HG02763 (cell line): ENCODE measurements around the gene RASGRF1.

ENCODE experiments used
- ATAC-seq: cut with Tn5 transposase; IDR thresholded peaks from one replicate; pipeline ENCODE4 v1.9.1; 2021; ENCODE audit warnings: mild to moderate bottlenecking, moderate library complexity; ENCODE audit not compliant: unreplicated experiment

The RASGRF1 gene

DNA sequence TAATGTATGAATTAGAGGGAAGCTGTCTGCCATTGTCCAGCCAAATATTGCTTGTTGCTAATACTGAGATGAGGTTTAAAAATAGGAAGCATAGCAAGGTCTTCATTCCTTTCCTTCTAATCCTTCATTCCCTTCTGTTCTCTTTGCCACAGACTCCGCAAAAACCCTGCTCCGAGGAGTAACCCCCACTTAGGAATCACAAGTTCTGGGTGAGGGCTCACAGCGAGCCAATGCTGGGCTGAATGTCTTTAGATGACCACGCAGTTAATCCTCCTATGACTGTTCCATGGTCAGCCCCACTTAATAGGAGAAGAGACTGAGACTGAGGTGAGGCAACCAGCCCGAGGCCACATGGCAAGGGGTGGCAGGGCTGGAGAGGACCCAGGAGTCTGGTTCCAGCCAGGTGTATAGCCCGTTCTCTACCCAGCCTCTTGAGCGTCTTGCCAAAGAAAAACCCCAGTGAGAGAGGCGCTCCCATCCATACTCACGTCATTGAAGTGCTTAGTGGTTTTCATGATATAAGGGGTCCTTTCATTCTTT, 100.8 kb downstream of the RASGRF1 start:
- ATAC-seq: no peak

DNA sequence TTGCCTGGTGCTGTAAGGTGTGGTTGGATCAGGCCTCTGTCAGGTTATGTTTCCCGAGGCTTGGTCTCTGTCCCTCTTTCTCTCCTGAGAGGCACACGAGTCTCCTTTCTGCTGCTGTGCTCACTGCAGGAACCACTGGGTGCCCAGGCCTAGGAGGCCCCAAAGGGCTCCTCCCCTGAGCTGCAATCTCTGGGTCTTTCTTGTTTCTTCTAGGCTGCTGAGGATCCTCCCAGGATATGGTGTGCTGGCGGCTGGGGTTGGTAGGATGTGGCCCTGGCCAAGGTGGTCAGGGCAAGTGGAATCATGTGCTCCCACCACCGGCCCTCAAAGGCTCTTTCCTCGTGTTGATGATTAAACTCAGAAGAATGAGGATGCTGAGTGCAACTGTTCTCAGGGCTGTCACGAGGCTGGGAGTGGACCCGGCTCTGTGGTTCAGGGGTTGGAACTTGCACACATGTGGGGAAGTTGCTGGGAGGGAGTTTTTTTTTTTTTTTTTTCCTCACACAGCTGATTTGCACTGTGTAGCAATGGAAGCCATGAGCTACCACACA, 102.1 kb downstream of the RASGRF1 start:
- no peak for ATAC-seq

DNA sequence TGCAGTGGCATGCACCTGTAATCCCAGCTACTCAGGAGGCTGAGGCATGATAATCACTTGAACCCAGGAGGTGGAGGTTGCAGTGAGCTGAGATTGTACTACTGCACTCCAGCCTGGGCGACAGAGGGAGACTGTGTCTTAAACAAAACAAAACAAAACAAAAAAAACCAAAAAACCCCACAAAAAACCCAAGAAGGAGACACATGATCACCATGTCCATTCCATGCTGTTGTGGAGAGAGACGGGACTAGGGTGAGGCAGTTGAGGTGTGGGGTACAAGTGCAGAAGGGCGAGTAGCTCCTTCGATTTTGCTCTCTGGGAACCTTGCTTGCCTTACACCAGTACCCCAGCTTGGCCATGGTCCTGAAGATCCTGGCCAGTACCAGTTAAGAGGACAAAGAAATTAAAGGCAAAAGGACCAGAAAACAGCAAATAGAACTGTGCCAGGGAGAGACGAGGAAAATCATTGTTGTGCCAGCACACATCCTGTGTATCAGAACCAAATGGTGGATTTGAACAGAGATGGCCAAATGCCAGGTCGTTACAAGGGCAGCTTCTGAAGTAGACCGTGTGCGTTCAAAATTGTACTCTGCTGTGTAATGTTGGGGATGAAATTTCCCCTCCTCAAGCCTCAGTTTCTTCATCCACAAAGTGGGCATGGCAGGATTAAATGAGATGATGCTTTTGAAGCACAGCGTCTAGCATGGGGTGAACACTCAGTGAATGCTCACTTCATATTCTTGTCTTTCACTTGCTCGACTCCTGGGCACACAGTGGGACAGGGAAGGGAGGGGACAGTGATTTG, 102.8 kb downstream of the RASGRF1 start:
- ATAC-seq: no peak

DNA sequence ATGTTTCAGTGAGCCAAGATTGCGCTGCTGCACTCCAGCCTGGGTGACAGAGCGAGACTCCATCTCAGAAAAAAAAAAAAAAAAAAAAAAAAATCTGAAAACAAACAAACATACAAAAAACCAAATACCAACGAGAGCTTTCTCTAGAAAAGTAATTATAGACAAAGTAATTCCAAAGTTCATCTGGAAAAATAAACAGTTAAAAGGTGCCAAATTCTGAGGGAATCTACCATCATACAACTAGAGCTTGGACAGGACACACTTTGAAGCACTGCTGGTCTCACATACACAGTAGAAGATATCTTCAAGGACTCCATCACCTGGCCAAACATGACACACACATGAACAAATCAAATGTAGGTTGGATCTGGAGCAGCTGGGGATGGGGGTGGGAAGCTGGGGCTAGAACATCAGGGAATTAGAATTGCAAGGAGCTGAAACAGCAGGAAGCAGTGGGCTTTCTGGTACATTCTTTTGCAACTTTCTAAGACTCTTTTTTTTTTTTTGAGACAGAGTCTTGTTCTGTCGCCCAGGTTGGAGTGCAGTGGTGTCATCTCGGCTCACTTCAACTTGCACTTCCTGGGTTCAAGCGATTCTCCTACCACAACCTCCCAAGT, 104.6 kb downstream of the RASGRF1 start:
- ATAC-seq: no peak

DNA sequence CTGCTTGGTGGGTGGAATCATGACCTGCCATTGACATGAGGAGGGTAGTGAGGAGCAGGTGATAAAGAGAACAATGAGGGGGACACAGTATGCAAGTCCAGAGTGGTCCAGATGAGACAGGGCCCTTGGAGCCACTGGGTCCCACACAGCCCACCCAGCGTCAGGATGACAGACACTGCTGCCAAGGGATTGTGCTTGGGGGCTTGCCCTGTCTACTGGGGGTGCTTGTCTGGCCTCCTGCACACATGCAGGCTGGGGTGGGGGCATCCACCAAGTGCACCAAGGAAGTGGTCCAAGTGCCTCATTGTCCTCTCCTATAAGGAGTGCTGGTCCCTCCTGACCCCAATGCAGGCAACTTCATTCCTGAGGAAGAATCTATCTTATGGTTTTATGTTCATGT, 106.5 kb downstream of the RASGRF1 start:
- ATAC-seq: no peak

DNA sequence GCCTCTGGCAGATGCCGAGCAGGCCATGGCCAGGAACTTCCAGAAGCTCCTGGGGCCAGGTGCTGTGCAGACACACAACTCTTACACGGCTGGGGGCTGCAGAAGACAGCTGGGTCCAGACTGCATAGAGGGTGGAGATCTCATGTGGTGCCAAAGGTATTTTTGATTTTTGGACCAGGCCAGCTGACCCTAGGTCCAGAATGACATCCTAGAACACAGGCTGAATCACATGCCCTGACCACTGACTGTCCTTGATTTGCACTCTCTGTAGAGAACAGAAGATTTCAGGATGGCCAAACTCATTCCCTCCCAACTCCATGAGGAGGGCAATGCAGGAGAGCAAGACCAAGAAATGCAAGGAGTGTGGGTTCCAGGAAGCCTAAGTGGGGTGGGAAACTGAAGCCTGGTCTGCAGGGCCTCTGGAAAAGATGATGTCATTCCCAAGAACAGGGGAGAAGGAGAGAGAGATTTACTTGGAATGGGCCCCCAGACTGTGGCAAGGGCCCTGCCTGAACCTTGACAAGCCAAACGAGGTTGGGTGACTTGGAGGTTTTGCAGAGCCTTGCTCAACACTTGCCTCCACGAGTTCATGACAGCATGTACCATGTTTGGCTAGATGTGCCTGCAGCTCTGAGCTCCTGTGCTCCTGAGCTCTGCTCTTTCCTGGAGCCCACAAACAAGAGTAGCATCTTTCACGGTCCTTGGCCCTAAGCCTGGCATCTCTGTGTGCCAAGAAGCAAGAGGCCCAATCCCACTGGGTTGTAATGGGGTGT, 107.2 kb downstream of the RASGRF1 start:
- no peak for ATAC-seq

DNA sequence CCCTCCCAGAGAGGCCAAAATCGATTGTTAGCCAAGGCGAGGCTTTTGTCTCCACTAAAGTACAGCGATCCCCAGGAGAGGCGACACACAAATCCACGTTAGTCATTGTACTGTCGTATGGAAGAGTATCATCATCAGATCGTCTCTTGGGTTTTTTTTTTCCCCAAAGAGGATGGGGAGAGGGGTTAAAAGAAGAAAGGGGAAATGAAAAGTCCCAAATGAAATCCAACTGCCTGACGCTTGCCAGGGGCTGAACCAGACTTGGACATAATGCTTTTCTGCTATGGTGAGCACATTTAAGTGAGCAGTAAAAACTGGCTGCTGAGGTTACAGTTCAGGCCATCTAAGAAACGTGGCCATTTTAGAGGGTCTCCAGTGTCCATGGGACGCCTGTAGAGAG, 107.8 kb downstream of the RASGRF1 start:
- ATAC-seq: no peak

DNA sequence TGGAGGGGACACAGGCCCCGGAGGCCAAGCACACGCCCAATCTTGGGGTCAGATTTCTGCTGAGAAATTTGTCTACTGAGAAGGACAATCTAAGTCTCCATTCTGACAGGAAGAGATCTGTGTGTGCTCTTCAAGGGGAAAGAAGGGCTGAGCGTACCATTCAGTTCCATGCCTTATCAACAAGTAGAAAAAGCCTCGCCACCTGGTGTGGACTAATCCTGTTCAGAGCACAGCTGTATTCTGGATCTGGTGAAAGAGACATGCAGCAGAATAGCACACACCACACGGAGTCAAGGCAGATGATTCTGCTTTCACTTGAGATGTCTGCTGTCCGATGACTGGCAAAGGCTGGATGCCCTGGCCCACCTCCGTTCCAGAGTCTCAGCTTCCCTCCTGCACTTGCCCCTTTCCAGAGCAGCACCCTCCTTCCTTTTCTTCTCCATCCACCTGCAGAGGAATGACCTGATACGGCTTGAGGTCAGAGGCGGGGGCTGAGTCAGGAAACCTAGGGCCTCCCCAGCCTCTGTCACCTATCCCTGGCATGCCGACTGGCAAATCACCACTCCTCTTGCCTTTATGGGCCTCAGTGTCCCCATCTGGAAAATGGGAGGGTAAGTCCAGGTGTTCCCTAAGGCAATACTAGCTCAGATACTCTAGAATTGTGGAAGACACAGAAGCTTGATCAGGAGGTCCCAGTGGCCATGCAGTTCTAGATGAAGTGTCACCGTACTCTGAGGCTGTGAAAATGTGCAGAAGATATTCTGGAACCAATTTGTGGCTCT, 108.9 kb downstream of the RASGRF1 start:
- ATAC-seq: no peak

DNA sequence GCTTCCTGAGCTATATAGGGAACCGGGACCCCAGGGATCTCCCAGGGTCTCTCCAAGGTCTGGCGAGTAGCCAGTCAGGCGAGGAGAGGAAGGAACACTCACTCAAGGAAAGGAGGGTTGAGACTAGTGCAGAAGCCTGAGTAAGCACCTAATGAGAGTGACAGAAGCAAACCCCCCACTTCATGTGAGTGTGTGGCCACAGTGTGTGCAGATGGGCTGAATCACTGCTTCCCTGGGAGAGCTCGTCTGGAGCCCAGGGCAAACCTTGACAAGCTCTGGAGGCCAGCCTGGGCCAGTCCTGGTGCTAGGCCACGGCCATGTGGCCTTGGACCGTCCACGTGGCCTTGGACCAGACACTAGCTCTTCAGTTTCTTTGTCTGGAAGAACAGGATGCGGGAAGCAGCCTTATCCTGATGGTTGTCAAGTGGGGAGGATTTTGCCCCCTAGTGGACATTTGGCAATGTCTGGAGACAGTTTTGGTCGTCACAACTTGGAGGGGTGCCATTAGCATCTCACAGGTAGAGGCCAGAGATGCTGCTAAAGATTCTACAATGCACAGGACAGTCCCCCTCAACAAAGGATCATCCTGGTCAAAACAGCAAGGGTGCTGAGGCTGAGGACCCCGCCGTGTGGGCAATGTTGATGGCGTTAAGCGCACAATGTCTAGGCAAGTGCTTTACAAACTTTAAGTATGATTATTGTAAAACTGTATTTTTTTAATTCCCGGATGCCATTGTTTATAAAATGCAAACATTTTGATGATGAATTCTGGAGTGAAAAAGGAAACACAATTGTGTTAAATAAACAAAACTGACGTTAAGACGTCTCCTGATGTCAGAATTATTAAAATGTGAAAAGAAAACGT, 110.9 kb downstream of the RASGRF1 start:
- ATAC-seq: no peak

DNA sequence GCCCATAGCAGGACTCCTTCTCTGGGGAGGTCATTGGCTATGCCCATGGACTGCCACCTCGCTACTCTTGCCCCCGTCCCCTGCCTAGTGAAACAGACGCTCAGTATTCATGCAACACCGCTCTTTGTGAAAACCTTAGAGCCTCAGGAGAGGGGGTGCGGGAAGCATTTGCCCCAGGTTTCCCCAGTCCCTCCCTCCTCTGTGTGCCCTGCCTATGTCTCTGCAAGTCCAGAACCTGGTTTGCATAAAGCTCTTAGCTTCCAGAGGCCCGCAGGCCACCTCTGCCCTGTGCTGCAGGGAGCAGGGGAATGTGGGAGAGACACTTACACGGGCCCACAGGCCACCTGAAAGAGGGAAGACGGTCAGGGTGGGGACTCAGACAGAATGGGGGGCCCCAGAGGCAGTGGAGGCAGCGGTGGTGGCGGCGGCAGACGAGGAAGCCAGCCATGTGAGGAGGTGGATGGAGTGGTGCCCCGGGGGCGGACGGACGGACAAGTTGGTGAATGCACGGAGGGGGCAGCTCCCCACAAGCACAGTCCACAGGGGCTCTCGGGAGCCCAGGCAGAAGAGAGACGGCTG, 111.9 kb downstream of the RASGRF1 start:
- no peak for ATAC-seq

DNA sequence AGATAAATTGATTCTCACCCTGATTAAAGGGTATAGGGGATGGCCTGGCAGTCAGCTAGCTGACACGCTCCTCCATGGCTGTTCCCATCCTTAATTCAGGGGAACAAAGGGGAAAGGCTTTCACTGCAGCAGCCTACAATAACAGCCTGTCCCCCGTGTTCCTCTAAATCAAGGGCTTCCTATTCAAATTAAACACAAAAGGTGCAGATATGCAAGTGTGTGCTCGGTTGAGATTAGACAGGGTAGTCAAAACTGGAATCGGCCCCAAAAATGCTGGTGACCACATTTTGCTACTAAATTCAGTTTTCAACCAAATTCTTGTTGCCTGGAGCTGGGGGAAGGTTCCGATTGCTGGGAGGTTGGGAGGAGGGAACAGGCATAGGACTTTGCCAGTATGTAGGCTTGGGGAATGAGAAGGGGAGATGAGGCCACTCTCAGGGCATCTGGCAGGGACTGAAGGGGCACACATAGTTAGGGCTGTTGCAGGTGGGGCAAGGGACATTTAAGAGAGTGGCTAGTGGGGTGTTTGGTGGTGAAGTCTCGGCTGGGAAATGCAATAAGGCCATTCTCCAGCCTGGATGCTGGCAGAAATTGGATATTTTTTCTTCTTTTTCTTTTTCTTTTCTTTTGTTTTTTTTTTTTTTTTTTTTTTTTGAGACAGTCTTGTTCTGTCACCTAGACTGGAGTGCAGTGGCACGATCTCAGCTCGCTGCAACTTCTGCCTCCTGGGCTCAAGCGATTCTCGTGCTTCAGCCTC, 112.8 kb downstream of the RASGRF1 start:
- ATAC-seq: peak; percentile 20

DNA sequence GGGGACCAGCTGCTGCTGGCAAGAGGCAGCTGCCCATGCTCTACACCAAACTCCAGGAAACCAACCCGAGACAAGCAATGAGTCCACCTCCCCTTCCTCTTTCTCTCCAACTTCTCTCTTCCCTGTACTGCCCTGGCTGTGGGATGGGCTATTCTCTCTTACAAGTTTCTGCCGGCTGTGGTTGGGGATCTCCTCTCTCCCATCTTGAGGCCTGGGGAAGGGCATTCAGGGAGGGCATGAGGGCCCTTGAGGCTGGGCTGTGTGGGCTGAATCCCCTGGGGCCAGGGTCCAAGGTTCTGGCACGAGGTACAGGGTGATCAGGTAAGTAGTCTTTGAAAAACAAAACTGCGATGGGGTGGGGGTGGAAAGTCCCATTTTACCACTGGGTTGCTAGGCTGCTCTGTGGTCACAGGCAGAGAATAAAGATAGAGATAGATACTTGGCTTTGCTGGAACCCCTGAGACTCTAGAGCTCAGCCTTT, 113.4 kb downstream of the RASGRF1 start:
- peak; percentile 70 for ATAC-seq

DNA sequence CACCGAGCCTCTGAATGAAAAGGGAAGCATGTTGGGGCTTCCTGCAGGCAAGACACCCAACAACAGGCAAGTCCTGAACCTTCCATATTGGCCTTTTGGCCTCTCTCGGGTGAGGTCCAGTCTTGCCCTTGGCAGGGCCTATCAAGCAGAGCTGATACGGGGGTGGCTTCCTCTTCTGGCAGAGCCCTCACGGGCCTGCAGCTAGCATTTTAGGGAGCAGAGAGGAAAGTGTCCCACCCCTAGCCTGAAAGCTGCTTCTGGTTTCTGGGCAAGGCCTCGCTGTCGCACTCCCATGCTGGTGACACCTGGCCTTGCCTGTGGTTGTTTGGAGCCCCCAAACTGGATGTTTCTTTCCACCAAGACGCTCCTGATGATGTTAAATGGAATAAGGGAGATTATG, 113.9 kb downstream of the RASGRF1 start:
- no peak for ATAC-seq

DNA sequence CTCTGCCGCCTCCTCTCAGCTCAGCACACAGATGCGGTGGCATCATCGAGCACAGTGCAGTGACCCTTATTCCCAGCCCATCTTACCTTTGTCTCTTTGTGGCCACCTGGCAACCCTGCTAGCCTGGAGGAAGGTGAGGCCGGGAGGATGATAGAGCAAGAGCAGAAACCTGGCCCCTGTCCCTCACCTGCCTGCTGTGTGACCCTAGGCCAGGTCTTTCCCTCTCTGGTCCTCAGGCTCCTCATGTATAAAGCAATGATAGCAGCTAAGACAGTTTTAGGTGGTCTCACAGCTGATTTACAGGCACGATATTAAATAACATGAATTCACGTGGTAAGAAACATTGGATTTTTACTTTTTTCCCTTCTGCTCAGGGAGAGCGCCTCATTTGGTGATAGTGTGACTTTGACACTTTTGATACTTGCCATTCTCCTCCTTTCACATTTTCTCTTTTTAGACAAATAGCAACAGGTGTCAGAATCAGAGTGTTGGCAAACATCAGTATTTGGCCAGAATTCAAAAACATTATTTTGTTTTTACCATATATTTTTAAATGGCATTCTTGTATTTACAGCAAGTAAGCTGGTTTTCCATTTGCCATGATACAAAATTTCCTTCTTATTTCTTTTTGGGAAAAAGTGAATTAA, 116.2 kb downstream of the RASGRF1 start:
- ATAC-seq: no peak

DNA sequence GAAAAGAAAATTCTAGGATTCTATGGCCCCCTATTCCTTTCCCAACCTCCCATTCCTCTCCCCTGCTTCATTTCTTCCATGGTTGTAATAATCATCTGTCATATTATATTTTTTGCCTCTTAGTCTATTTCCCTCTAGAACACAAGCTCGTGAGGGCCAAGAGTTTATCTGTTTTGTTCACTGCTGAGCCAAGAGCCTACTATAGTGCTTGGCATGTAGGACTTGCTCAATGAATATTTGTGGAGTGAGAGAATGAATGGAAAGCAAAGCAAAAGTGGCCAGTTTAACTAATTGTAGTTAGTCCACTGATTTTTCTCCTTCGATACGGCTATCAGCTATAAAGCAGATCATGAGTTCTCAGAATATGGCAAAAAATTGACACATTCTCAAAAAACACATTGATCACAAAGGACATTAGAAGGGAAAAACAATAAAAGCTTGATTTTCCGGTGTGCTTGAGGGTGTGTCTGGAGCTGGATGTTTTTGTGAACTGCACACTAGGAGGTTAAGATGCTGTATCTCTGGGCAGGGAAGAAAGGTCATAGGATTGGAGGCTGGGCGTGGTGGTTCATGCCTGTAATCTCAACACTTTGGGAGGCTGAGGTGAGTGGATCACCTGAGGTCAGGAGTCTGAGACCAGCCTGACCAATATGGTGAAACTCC, 120.8 kb downstream of the RASGRF1 start:
- ATAC-seq: no peak

DNA sequence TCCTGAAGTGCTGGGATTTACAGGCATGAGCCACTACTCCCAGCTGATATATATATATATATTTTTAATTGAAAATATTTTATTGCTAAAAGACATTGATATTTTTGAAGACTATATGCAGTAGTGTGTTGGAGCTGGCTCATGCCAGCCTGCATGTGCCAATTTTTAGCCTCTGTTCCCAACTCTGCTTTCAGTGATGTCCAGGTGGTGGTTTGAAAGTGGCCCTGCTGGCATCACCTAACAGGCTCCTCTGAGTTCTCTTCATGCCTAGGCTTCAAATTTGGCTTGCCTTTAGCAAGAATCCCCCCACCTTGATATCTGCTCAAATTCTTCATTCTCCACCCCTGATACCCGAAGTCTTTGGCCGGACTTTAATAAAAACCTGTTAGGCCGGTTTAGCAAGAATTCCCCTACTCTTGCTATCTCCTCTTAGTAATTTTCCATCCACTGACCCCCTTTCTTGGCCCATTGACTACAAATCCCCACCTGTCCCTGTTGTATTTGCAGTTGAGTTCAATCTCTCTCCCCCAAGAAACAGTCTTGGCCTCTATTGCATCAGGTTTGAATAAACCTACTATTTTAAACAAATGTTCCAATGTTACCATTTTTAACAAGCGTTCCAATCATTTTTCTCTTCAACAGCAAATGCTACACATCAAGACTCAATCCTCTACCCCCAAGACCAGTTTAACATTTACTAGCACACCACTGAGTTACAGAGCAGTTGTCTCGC, 121.9 kb downstream of the RASGRF1 start:
- ATAC-seq: no peak

DNA sequence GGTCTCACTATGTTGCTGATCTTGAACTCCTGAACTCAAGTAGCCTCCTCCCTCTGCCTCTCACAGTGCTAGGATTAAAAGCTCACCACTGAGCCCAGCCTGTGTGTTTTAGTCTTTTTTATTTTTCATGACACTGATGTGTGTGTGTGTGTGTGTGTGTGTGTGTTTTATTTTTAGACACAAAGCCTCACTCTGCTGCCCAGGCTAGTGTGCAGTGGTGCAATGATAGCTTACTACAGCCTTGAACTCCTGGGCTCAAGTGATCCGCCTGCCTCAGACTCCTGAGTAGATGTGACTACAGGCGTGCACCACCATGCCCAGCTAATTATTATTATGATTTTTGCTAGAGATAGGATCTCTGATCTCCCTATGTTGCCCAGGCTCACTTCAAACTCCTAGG, 122.5 kb downstream of the RASGRF1 start:
- ATAC-seq: no peak
